Left kidney (tissue), 2 donors: ENCODE results near the gene CCL27. TPM values are rescaled to one million over a fixed set of nuclear protein-coding genes. Genes with fewer than 3 reads are reported as not detected.
"Not testable (repeated sequence)": the region's sequence is repeated elsewhere in the genome, so short reads cannot be mapped to it uniquely, and the experiment has no call there.

Experiments used
- DNase-seq: peaks from one replicate; pipeline ENCODE4 v3.0.0-alpha.2; 2013
- polyA plus RNA-seq: library from polyadenylated mRNA; unstranded; fragments of 120-200 nt; gene quantifications from one replicate; pipeline ENCODE4 v1.2.1, GENCODE V29; 2013; ENCODE audit not compliant: insufficient read length

The CCL27 gene
- polyA plus RNA-seq, 1 donor: 1.1 TPM

- DNase-seq: no peak
These were observed 11.1 kb downstream of the CCL27 start for GRCh38 chr9:34651321-34651720.

GRCh38 chr9:34650816-34651215 is 11.6 kb downstream of the CCL27 start:
- no peak for DNase-seq

- DNase-seq: no peak
These were observed 13.8 kb downstream of the CCL27 start for GRCh38 chr9:34648673-34649072.

- no peak for DNase-seq
These were observed 14.8 kb downstream of the CCL27 start for GRCh38 chr9:34647651-34648050.

GRCh38 chr9:34647084-34647403 is 15.4 kb downstream of the CCL27 start:
- DNase-seq: no peak

GRCh38 chr9:34646211-34647083 is 16.0 kb downstream of the CCL27 start, which contains the start of gene GALT:
GALT (plus strand) TSS chr9:34646675; CDS start chr9:34646705, 30 bp downstream.
- peak; percentile 93 for DNase-seq

GRCh38 chr9:34644766-34645314 is 17.6 kb downstream of the CCL27 start:
- DNase-seq: no peak

- no peak for DNase-seq
These were observed 19.8 kb downstream of the CCL27 start for GRCh38 chr9:34642679-34643078.

GRCh38 chr9:34639322-34639721 is 23.1 kb downstream of the CCL27 start:
- DNase-seq: not testable (repeated sequence)

GRCh38 chr9:34638138-34638445 is 24.4 kb downstream of the CCL27 start:
- DNase-seq: no peak

- DNase-seq: peak; percentile 92
These were observed 24.9 kb downstream of the CCL27 start, which contains the start of gene SIGMAR1 for GRCh38 chr9:34637356-34638137. SIGMAR1 (minus strand) TSS chr9:34637787; CDS start chr9:34637697, 90 bp downstream.

GRCh38 chr9:34636791-34637355 is 25.6 kb downstream of the CCL27 start:
- no peak for DNase-seq

- no peak for DNase-seq
These were observed 26.9 kb downstream of the CCL27 start for GRCh38 chr9:34635556-34635955.

GRCh38 chr9:34634551-34635248 is 27.8 kb downstream of the CCL27 start:
- no peak for DNase-seq

GRCh38 chr9:34633851-34634550 is 28.5 kb downstream of the CCL27 start:
- no peak for DNase-seq

- no peak for DNase-seq
These were observed 29.3 kb downstream of the CCL27 start for GRCh38 chr9:34633166-34633565.

GRCh38 chr9:34630402-34631154 is 31.9 kb downstream of the CCL27 start:
- no peak for DNase-seq

- DNase-seq: no peak
These were observed 33.0 kb downstream of the CCL27 start for GRCh38 chr9:34629491-34629808.

GRCh38 chr9:34628656-34629490 is 33.6 kb downstream of the CCL27 start, which contains the start of gene ARID3C:
ARID3C (minus strand) TSS chr9:34629066; CDS start chr9:34628014, 1,052 bp downstream.
- no peak for DNase-seq
